HG02938 (cell line): ENCODE data around the gene NIF3L1.

Experiments used
- ATAC-seq: cut with Tn5 transposase; IDR thresholded peaks from one replicate; pipeline ENCODE4 v1.9.1; 2021; ENCODE audit warnings: mild to moderate bottlenecking, moderate library complexity; ENCODE audit not compliant: unreplicated experiment

Gene NIF3L1, protein sequence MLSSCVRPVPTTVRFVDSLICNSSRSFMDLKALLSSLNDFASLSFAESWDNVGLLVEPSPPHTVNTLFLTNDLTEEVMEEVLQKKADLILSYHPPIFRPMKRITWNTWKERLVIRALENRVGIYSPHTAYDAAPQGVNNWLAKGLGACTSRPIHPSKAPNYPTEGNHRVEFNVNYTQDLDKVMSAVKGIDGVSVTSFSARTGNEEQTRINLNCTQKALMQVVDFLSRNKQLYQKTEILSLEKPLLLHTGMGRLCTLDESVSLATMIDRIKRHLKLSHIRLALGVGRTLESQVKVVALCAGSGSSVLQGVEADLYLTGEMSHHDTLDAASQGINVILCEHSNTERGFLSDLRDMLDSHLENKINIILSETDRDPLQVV

DNA sequence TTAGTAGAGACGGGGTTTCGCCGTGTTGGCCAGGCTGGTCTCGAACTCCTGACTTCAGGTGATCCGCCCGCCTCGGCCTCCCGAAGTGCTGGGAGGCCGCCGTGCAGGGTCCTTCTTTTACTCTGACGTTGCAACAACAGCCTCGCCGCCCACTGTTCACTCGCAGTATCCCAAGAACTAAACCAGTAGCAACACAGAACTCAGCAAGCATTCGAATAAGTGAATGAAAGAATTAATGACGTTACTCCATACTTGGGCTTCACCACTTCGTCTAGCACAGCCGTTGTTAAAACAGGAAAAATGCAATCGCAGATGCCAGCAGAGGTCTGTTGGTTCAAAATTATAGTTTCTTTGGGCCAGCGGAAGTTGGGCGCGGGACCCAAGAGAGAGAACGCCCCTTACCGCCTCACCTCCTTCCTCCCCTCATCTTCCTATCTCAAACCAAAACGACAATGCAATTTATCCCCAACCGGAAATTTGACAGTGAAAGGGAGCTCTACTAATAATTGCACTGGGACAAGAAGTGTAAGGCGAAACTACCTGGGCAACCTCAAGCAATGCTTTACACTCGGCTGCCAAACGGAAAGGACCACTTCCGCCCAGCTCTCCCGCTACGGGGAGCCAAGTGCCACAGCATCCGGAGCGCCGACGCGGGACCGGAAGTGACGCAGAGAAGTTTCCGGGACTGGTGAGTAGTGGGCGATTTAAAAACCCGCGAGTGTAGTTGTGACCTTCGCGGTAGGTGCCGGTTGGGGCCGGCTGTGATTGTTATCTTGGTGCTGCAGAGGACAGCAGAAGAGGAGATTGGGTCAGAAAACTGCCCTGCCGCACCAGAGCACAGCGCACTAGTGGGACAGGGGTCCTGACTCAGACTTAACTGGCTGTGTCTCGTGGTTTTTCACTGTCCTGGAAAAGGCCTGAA, at the start of gene NIF3L1, which contains the start of gene PPIL3:
NIF3L1 (plus strand) TSS at position 668 of the 922 bp plus-strand sequence. CDS start 2,573 bp downstream, outside the sequence.
PPIL3 (minus strand) TSS at position 374 of the 922 bp plus-strand sequence. CDS start 1,462 bp downstream, outside the sequence.
- ATAC-seq, result peak; percentile 86

DNA sequence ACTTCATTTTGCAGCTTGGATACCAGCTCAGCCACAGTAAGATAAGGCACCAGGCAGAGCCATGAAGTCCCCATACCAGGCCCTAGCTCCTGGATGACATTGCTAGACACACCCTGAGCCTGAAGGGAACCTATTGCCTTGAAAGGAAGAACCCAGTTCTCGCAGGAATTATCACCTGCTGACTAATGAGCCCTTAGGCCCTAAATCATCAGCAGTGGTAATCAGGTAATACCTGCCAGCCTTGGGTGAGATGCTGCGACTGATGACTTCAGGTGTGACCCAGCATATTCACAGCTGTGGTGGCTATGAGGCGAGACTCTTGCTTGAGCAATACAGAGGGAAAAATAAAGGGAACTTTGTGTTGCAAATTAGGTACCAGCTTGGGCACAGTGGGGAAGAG, 49.7 kb upstream of the NIF3L1 start:
- ATAC-seq, result no peak

DNA sequence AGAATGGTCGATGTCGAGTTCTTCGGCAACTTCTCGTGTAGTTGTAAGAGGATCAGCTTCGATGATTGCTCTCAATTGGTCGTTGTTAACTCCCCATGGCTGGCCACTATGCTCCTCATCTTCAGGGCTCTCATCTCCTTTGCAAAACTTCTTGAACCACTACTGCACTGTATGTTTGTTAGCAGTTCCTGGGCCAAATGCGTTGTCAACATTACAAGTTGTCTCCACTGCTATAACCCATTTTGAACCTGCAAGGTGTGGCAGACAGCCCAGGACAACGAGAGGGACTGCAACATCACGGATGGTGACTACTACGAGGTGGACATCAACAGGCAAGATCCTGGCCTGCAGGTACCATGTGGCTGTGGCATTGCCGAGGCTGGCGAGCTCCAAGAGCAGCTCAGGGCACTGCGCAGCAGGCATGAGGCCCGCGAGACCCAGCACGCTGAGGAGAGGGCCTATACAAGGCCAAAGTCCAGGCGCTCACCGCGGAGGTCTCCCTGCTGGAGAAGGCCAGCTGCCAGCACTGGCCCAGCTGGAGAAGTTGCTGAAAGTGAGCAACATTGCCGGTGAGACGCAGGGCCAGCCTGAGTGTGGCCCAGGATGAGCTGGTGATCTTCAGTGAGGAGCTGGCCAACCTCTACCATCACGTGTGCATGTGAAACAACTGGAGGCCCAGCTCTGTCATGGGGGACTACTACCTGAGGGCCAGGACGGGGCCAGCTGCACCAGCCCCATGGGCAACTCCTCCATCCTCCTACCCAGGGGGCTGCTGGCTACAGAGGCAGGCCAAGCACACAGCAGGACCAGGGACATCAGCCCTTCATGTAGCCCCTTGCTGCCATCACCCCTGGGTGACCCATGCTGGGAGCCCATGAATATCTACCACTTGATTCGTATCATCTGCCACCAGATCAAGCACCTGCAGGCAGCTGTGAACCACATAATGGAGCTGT, 44.9 kb upstream of the NIF3L1 start:
- ATAC-seq, result no peak

GRCh38 chr2:200845194-200845593, 44.0 kb upstream of the NIF3L1 start:
- no peak for ATAC-seq

GRCh38 chr2:200845669-200846325, 43.4 kb upstream of the NIF3L1 start:
- no peak for ATAC-seq

DNA sequence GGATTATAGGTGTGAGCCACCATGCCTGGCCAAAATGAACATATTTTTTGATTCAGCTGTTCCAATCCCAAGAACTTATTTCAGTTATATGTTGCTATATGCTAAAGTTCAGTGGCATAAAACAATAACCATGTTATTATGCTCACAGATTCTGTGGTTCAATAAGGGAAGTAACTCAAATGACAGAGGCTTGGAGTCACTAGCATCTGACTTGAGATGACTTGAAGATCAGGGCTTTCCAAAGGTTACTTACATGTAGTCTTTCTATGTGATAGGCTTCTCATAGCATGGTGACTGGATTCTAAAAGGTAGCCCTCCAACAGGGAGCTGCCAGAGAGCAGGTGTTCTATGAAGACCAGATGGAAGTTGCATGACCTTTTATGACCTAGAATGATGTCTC, 41.9 kb upstream of the NIF3L1 start:
- no peak for ATAC-seq

DNA sequence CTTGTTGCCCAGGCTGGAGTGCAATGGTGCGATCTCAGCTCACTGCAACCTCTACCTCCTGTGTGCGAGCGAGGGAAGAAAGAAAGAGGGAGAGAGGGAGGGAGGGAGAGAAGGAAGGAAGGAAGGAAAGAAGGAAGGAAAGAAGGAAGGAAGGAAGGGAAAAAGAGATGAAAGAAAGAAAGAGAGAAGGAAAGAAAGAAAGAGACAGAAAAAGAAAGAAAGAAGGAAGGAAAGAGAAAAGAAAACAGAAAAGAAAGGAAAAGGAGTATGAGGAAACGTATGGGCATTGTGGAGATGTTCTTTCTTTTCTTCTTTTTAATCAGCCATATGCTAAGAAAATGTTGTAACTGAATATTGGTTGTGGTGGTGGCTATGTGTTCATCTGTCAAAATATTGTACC, 41.2 kb upstream of the NIF3L1 start:
- ATAC-seq, result no peak

GRCh38 chr2:200850512-200851256, 38.5 kb upstream of the NIF3L1 start:
- ATAC-seq, result no peak

GRCh38 chr2:200851398-200852248, 37.5 kb upstream of the NIF3L1 start:
- no peak for ATAC-seq

GRCh38 chr2:200852605-200853004, 36.6 kb upstream of the NIF3L1 start:
- ATAC-seq, result no peak

DNA sequence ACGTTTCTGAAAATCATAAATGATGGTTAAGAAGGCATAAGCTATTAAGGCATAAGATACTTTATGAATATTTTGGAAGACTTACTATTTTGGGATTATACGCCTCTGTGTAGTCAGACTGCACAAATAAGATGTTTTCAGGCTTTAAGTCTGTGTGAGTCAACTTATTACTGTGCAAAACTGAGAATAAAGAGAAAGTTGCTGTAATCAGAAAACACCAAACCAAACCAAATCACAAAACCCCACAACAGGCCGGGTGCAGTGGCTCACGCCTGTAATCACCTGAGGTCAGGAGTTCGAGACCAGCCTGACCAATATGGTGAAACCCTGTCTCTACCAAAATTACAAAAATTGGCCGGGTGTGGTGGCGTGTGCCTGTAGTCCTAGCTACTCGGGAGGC, 32.4 kb upstream of the NIF3L1 start:
- ATAC-seq, result no peak

- ATAC-seq, result no peak
These were observed 28.9 kb upstream of the NIF3L1 start for GRCh38 chr2:200860092-200860795.

DNA sequence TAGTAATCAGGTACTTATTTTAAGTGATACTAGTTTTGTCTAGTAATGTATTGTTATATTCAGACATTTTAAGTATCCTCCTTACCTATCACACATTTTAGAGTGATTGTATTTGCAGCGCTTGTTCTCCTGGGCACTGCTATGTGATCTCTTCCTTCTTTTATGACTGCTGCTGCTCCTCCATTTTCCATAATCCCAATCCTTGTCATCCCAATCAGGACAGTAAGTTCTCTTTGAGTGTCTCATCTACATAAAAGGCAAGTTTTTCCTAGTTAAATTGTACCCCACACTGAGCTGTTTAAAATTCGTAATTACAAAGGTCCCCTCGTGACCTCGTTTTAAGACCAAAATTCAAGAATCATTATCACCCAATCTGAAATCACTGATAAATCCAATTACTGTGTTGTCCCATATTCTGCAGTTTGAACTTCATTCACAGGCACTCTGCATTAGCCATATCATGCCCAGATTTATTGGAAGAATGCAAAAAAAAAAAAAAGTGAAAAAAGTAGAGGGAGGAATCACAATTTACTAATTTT, 27.5 kb upstream of the NIF3L1 start:
- ATAC-seq, result no peak

DNA sequence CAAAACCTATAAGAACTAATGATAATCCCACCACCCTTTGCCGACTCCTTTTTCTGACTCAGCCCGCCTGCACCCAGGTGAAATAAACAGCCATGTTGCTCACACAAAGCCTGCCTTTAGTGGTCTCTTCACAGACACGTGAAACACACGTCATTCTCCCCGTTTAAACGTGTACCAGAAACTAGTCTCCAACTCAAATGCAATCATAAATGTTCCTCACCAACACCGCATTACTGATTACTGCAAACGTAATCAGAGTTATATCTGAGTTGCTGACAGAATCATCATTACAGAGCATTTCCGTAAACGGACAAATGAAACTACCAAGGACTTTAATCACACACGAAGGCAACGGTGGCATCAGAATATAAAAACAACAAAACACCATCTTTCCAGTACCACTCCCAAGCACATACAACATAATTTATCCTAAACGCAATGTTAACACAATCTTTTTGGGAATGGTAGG, 26.6 kb upstream of the NIF3L1 start:
- ATAC-seq, result peak; percentile 27

- ATAC-seq, result peak; percentile 11
These were observed 25.4 kb upstream of the NIF3L1 start for GRCh38 chr2:200863782-200864175.

- peak; percentile 80 for ATAC-seq
These were observed 24.8 kb upstream of the NIF3L1 start, which contains the start of gene CLK1 for GRCh38 chr2:200864176-200865034. CLK1 (minus strand) TSS chr2:200864658; CDS start chr2:200861862, 2,796 bp downstream.
